Measurements from ENCODE around the gene SELENON.

DNA sequence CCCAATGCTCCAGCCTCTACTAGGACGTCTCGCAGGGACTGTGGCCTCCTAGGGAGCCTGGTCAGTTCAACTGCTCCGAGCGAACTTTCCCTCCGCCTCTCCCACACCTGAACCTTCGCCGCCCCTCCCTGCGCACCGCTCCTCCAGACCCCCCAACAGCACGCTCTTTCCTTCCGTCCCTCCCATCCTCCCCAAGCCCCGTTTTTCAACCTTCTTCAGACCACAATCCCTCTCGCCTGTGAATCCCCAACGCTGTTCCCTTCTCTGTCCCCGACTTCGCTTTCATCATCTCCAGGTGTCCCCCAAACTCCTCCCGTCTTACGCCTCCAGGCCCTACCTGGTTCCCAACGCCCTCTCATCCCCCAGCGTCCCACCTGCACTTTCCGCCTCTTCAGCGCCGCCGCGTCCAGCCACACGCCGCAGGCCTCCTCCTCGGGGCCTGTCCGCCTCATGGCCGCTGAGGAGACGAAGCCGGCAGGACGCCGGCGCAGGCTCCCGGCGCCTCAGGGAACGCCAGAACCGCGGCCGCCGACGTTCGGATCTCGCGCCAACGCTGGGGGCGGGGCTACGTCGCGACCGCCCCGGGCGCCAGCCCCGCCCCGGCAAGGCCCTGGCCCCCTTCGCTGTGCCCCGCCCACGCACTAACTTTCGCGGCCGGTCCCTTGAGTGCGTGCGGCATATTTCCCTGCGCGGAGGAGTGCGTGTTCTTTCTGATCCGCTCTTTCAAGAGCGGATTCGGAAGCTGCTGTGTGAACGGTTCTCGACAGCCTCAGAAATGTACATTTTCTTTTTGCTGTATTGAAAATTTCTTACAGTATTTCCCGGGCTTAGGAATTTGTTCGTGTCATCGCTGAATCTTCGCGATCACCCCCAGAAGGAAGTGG, 59.2 kb downstream of the SELENON start, which contains the start of gene AUNIP:
- TF ChIP-seq, protein P1, sequence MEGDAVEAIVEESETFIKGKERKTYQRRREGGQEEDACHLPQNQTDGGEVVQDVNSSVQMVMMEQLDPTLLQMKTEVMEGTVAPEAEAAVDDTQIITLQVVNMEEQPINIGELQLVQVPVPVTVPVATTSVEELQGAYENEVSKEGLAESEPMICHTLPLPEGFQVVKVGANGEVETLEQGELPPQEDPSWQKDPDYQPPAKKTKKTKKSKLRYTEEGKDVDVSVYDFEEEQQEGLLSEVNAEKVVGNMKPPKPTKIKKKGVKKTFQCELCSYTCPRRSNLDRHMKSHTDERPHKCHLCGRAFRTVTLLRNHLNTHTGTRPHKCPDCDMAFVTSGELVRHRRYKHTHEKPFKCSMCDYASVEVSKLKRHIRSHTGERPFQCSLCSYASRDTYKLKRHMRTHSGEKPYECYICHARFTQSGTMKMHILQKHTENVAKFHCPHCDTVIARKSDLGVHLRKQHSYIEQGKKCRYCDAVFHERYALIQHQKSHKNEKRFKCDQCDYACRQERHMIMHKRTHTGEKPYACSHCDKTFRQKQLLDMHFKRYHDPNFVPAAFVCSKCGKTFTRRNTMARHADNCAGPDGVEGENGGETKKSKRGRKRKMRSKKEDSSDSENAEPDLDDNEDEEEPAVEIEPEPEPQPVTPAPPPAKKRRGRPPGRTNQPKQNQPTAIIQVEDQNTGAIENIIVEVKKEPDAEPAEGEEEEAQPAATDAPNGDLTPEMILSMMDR (IDR thresholded peaks at IDR 0.05; ENCODE audit: control extremely low read depth in 1 of 3, insufficient read depth in 1 of 3, low read depth in 1 of 3, low read length in 3 of 3) = no peak
- TF ChIP-seq YY1 (IDR thresholded peaks at IDR 0.05; ENCODE audit: low read depth, low read length) (peak; percentile 83), POLR2A (IDR thresholded peaks at IDR 0.05; ENCODE audit: control extremely low read depth in 1 of 2, low read depth in 2 of 2, low read length in 2 of 2) (peak; percentile 88 to 94), TBP (IDR thresholded peaks at IDR 0.05; ENCODE audit: low read depth, low read length) (peak; percentile 75; the same call in 1 of the 2 replicates)

All from H1 (cell line).